OCI-LY3 (cell line): ENCODE measurements around the gene AHRR.

Source experiments
- H2AFZ ChIP-seq: fragments of 200-600, 300-600 bp; shearing (Covaris generic); 2 replicates; pipeline ENCODE4 v1.6.0; 2014; ENCODE audit warnings: antibody characterized with exemption, low read depth, low read length
- H3K27ac ChIP-seq: fragments of 200-600, 300-600 bp; sonication (generic); 2 replicates; pipeline ENCODE4 v1.5.1; 2014; ENCODE audit warnings: mild to moderate bottlenecking, low read length, moderate library complexity, mixed read lengths
- H3K27me3 ChIP-seq: fragments of 200-600, 300-600 bp; sonication (generic); 2 replicates; pipeline ENCODE4 v1.6.1; 2014; ENCODE audit warnings: low read depth, low read length, mixed read lengths
- H3K36me3 ChIP-seq: fragments of 200-600, 300-600 bp; sonication (generic); replicated peaks from 2 replicates; pipeline ENCODE3; 2014; ENCODE audit warnings: low read depth, low read length, mixed read lengths
- H3K4me1 ChIP-seq: fragments of 300-600, 200-600 bp; sonication (generic); 2 replicates; pipeline ENCODE4 v1.6.1; 2014; ENCODE audit warnings: low read length, mixed read lengths
- H3K4me2 ChIP-seq: fragments of 200-600, 300-600 bp; sonication (generic); 2 replicates; pipeline ENCODE4 v1.6.1; 2014; ENCODE audit warnings: low read length, mixed read lengths
- H3K4me3 ChIP-seq: fragments of 300-600, 200-600 bp; sonication (generic); 2 replicates; pipeline ENCODE4 v1.5.1; 2014; ENCODE audit warnings: antibody characterized with exemption, mild to moderate bottlenecking, low read length, moderate library complexity
- H3K79me2 ChIP-seq: fragments of 300-600, 200-600 bp; shearing (Covaris generic); 2 replicates; pipeline ENCODE4 v1.6.1; 2014; ENCODE audit warnings: mild to moderate bottlenecking, low read length, mixed read lengths
- H3K9ac ChIP-seq: fragments of 300-600, 200-600 bp; shearing (Covaris generic); 2 replicates; pipeline ENCODE4 v1.6.0; 2014; ENCODE audit warnings: mild to moderate bottlenecking, low read length, moderate library complexity
- H3K9me3 ChIP-seq: fragments of 200-600, 300-600 bp; shearing (Covaris generic); 2 replicates; pipeline ENCODE4 v1.6.1; 2014; ENCODE audit warnings: low read length, mixed read lengths; ENCODE audit not compliant: insufficient read depth
- H4K20me1 ChIP-seq: fragments of 200-600, 300-600 bp; sonication (generic); 2 replicates; pipeline ENCODE4 v1.6.1; 2016; ENCODE audit warnings: low read length, mixed read lengths; ENCODE audit not compliant: insufficient read depth
- EZH2phosphoT487 ChIP-seq: fragments of 200-600 bp; shearing (Covaris generic); IDR thresholded peaks from 2 replicates; pipeline ENCODE4 v1.6.1; 2018; ENCODE audit warnings: antibody characterized with exemption, mixed run types, low read depth
- TF ChIP-seq, protein P1 (sequence below): fragments of 200-600, 300-600 bp; sonication (generic); IDR thresholded peaks from 2 replicates; pipeline ENCODE4 v1.5.1; 2014; ENCODE audit warnings: antibody characterized with exemption, low read length, low read depth

The AHRR gene

DNA sequence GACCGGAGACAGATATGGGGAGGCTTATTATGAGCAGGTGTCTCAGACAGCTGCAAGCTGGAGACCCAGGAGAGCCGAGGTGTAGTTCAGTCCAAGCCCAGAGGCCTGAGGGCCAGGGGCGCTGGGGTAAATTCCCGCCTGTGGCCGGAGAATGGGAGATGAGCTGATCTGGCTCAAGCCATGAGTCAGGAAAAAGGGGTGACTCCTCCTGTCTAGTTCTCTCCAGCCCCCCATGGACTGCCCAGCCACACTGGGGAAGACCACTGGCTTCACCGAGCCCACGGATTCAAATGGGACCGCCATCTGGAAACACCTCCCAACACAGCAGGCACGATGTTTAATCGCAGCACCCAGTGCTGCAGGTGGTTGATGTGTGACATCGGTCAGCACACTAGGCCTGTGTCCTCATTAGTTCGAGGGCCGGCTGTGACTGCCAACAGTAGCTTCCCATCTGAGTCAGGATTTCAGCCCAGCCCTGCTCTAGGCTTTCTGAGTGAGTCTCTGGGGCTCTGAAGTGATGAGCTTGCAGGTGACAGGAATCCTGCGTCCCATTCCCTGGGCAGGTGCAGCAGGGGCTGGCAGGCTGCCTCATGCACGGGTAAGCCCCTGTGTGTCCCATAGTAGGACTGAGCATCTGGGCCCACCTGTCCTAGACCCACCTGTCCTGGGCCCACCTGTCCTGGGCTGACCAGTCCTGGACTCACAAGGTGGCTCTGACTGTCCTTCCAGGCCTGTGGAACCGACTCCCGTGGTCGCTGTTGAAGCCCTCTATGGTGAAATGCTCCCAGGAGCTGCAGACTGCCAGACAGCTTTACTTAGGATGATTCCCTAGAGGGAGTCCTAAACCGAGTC, 49.7 kb downstream of the AHRR start:
- Histone ChIP-seq H3K4me1 (peaks cover 20% of the 10 kb centered on the region), H3K27ac (no peak overlapping the region)

DNA sequence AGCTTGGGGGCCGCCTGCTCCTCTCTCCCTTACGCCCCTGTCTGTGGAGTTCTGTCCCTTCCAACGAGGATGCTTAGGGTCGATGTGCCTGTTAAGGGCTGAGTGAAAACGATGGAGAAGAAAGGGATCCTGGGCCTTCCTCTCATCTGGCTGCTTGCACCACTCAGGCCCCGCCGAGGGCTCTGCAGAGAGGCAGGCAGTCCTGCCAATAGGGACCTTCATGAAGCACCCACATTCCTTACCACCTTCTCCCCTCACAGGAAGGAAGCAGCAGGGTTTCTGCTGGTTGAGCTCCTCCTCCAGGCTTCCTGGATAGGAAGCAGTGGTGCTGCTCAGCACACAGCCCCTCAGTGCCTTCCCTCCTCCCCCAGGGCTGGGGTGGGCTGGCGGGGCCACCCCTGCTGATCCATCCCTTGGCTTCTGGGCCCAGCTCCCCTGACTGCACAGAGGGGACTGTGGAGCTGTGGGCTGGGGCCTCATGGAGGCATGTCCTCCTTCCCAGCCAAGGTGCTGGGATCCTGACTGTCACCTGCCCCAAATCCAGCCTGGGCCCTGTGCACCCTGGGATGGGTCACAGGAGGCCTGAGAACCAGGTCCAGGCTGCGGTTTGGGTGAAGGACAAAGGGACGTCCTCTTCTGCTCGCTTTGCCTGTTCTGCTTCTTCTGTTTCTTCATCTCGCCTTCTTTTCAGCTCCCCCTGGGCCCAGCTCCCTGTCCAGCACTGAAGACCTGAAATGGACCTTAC, 50.5 kb downstream of the AHRR start:
- H3K36me3 ChIP-seq: no peaks in the 10 kb centered on the region
- H3K4me1 ChIP-seq: peaks cover 20% of the 10 kb centered on the region
- H3K79me2 ChIP-seq: no peaks in the 10 kb centered on the region
- no peaks in the 10 kb centered on the region for H3K27me3 ChIP-seq
- no peak overlapping the region for H3K9ac ChIP-seq
- no peak overlapping the region for H3K27ac ChIP-seq
- no peaks in the 10 kb centered on the region for H3K9me3 ChIP-seq
- no peak for TF ChIP-seq EZH2phosphoT487
- TF ChIP-seq, protein P1, sequence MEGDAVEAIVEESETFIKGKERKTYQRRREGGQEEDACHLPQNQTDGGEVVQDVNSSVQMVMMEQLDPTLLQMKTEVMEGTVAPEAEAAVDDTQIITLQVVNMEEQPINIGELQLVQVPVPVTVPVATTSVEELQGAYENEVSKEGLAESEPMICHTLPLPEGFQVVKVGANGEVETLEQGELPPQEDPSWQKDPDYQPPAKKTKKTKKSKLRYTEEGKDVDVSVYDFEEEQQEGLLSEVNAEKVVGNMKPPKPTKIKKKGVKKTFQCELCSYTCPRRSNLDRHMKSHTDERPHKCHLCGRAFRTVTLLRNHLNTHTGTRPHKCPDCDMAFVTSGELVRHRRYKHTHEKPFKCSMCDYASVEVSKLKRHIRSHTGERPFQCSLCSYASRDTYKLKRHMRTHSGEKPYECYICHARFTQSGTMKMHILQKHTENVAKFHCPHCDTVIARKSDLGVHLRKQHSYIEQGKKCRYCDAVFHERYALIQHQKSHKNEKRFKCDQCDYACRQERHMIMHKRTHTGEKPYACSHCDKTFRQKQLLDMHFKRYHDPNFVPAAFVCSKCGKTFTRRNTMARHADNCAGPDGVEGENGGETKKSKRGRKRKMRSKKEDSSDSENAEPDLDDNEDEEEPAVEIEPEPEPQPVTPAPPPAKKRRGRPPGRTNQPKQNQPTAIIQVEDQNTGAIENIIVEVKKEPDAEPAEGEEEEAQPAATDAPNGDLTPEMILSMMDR: no peak
- H4K20me1 ChIP-seq: no peaks in the 10 kb centered on the region
- no peak overlapping the region for H2AFZ ChIP-seq
- H3K4me3 ChIP-seq: no peak overlapping the region
- H3K4me2 ChIP-seq: no peak overlapping the region

More for the DNA sequence above, 49.7 kb downstream of the AHRR start:
- Histone ChIP-seq H3K27me3 (no peaks in the 10 kb centered on the region), H2AFZ (no peak overlapping the region), H3K9ac (no peak overlapping the region), H3K36me3 (no peaks in the 10 kb centered on the region), H3K4me3 (no peak overlapping the region), H4K20me1 (no peaks in the 10 kb centered on the region), H3K79me2 (no peaks in the 10 kb centered on the region), H3K9me3 (no peaks in the 10 kb centered on the region), H3K4me2 (no peak overlapping the region)
- TF ChIP-seq EZH2phosphoT487: no peak
- TF ChIP-seq, protein P1: no peak

DNA sequence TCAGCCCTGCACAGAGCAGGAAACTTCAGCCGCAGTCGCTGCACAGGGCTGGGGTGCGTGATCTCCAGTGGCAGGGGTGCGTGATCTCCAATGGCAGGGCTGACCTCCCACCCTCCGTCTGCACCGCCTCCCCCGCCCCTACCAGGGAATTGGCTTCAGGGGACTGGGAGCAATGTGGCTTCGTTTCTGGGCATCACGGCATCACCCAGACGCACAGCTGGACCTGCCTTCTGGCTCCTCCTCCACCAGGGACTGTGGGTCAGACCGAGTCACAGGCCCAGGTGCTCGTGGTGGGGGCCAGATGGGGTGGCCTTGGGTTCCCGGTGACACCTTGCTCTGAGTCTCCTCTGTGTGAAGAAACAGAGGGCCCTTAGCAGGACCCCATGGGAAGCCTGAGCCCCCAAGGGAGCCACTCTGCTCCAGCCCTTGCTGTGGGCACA, 51.1 kb downstream of the AHRR start:
- no peaks in the 10 kb centered on the region for H4K20me1 ChIP-seq
- H2AFZ ChIP-seq: no peak overlapping the region
- H3K9me3 ChIP-seq: no peaks in the 10 kb centered on the region
- no peak overlapping the region for H3K27ac ChIP-seq
- no peak overlapping the region for H3K4me2 ChIP-seq
- no peaks in the 10 kb centered on the region for H3K27me3 ChIP-seq
- no peaks in the 10 kb centered on the region for H3K79me2 ChIP-seq
- TF ChIP-seq, protein P1: no peak
- TF ChIP-seq EZH2phosphoT487: no peak
- no peak overlapping the region for H3K4me3 ChIP-seq
- H3K4me1 ChIP-seq: peaks cover 18% of the 10 kb centered on the region
- H3K9ac ChIP-seq: no peak overlapping the region
- no peaks in the 10 kb centered on the region for H3K36me3 ChIP-seq
